VCaP (cell line): Measurements from ENCODE around the gene TTF1.

Experiments used
- H3K27ac ChIP-seq: fragments of 450-650 bp; 2 replicates; pipeline ENCODE4 v1.5.1; 2017
- CTCF ChIP-seq: fragments of 450-650 bp; conservative IDR thresholded peaks from 2 replicates; pipeline ENCODE4 v1.5.1; 2017; ENCODE audit warnings: mild to moderate bottlenecking, moderate library complexity

The TTF1 gene

GRCh38 chr9:132424857-132425674, 18.4 kb upstream of the TTF1 start:
- no peak for TF ChIP-seq CTCF
- H3K27ac ChIP-seq = no peak overlapping the region

- H3K27ac ChIP-seq = no peak overlapping the region
- TF ChIP-seq CTCF = no peak
Observed at GRCh38 chr9:132423503-132423902, 16.9 kb upstream of the TTF1 start.

GRCh38 chr9:132422574-132422973, 15.9 kb upstream of the TTF1 start:
- no peak overlapping the region for H3K27ac ChIP-seq
- no peak for TF ChIP-seq CTCF

GRCh38 chr9:132418726-132419363, 12.2 kb upstream of the TTF1 start:
- TF ChIP-seq CTCF = no peak
- H3K27ac ChIP-seq = no peak overlapping the region

- no peak overlapping the region for H3K27ac ChIP-seq
- TF ChIP-seq CTCF = no peak
Observed at GRCh38 chr9:132415181-132415580, 8.5 kb upstream of the TTF1 start.

- no peak for TF ChIP-seq CTCF
Observed at GRCh38 chr9:132414731-132415130, 8.1 kb upstream of the TTF1 start.

GRCh38 chr9:132413926-132414325, 7.3 kb upstream of the TTF1 start:
- no peak for TF ChIP-seq CTCF
- no peak overlapping the region for H3K27ac ChIP-seq

More at GRCh38 chr9:132414731-132415130, 8.1 kb upstream of the TTF1 start:
- H3K27ac ChIP-seq = no peak overlapping the region
